ENCODE results near the gene NXF1. TPM values are rescaled to one million over a fixed set of nuclear protein-coding genes. Genes with fewer than 3 reads are reported as not detected.
A peak's percentile ranks its signal among the peaks of the same experiment; 100 is the strongest.
"Not testable (repeated sequence)": the region's sequence is repeated elsewhere in the genome, so short reads cannot be mapped to it uniquely, and the experiment has no call there.

NXF1 gene
- total RNA-seq, 1 donor from 2014 or later: 63.2 TPM

- no peak for DNase-seq (ENCODE audit: extremely low read depth, low read depth, low spot score)
These were observed 16.2 kb downstream of the NXF1 start for GRCh38 chr11:62788991-62789390.

DNA sequence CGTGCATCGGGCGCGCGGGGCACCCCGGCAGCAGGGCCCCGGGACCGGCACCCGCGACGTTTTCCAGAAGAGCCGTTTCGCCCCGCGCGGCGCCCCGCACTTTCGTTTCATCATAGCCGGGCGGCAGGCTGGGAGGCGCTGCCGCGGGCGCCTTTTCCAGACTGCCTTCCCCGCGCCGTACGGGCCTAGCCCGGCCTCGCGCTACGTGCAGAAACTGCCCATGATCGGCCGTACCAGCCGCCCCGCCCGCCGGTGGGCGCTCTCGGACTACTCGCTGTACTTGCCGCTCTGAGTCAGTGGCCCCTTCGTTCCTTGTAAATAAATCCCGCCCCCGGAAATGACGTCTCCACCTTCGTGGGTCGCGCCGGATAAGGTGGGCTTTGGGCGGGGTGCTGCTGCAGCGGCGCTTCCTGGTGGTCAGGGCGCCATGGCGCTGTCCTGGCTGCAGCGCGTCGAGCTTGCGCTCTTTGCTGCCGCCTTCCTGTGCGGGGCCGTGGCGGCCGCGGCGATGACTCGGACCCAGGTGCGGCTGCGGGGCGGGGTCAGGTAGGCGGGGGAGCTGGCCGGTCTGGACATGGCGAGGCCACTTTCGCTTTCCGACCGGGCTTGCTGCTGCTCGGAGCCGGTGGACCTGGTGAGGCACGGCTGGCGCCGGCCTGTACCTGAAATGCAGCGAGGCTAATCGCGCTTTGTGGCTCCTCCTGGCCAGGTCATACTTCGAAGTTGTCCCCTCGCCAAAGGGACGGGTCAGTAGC is 18.1 kb downstream of the NXF1 start, which contains the start of gene TMEM179B:
TSS of gene TMEM179B (plus strand) at position 398 of the 755 bp plus-strand sequence. CDS start at position 428, 30 bp downstream.
- no peak for DNase-seq (ENCODE audit: extremely low read depth, low read depth, low spot score)

- DNase-seq (ENCODE audit: extremely low read depth, low read depth, low spot score): no peak
These were observed 18.8 kb downstream of the NXF1 start for GRCh38 chr11:62786318-62787004.

DNA sequence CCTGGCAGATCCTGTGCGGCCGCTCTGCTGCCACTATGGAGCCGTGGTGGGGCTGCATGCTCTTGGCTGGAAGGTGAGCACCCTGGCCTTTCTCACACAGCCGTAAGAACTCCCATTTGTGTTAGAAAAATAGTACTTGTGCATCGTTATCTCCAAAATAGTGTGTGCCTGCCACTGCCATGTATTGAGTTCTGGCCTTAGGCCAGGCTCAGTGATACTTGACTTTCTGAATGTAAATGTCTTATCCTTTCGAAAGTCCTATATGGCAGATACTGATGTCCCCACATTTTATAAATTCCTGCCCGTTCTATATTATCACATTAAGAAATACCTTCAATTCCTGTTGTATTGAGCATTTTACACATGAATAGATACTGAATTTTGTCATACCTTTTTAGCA is 22.5 kb downstream of the NXF1 start:
- DNase-seq (ENCODE audit: extremely low read depth, low read depth, low spot score): no peak

GRCh38 chr11:62778441-62778840 is 26.8 kb downstream of the NXF1 start:
- DNase-seq (ENCODE audit: extremely low read depth, low read depth, low spot score): no peak

DNA sequence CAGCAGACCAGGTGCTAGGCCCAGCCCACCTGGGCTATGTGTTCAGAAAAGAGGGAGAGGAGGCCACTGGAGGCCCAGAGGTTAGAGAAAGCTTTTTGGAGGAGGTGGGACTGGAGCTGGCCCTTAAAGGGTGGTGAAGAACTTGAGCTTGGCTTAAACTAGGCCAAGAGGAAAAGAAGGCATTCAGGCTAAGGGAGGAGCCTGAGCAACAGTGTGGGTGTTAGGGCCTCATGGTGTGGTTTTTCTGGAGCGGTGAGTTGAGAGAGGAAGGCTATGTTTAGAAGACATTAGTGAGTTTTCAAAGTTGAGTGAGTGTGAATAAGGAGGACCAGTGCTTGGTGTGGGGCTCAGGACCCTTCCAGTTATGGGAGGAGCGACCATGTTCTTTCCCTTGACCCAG is 27.9 kb downstream of the NXF1 start:
- DNase-seq (ENCODE audit: extremely low read depth, low read depth, low spot score): no peak

- DNase-seq (ENCODE audit: extremely low read depth, low read depth, low spot score): no peak
These were observed 29.6 kb downstream of the NXF1 start for GRCh38 chr11:62775646-62776045.

- no peak for DNase-seq (ENCODE audit: extremely low read depth, low read depth, low spot score)
These were observed 30.8 kb downstream of the NXF1 start for GRCh38 chr11:62774407-62774806.

DNA sequence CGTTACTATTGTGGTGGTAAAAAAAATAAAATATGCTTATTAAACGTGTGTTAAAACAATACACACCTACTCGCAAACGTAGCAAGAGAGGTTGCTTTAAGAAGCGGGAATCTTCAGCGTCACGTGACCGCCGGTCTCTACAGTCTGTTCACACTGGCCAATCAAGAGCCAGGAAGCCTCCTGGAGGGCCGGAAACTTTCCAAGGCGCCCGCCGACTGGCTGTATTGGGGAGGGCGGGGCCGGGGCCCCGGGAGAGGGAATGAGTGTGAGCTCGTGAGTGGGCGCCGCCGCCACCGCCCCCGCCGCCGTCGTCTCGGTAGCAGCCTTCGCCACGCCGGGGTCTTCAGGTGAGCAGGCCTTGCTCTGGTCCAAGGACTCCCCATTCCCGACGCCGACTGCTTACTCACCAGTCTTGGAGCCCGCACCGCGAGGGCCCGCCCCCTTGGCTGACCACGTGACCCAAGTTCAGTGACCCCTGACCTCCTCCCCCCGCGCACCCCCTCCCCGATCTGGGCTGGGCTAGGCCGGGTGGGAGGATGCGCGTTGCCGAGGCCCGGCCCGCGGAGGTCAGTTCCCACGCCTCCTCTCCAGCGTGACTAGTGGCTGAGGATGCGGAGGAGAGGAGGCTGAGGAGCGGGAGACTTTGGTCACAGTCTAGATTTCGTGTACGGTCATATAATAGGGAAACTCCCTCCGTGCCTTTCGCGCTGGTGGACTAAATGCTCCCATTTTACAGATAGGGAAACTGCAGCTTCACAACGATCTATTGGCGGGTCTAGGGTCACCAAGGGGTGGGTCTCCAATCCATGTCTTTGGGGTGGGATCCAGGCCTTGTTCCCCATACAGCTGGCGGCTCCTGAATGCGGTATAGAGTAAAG is 33.9 kb downstream of the NXF1 start, which contains the start of gene TAF6L:
TSS of gene TAF6L (plus strand) at position 253 of the 878 bp plus-strand sequence. CDS start 4,388 bp downstream, outside the sequence.
- peak; percentile 87 for DNase-seq (ENCODE audit: extremely low read depth, low read depth, low spot score)

DNA sequence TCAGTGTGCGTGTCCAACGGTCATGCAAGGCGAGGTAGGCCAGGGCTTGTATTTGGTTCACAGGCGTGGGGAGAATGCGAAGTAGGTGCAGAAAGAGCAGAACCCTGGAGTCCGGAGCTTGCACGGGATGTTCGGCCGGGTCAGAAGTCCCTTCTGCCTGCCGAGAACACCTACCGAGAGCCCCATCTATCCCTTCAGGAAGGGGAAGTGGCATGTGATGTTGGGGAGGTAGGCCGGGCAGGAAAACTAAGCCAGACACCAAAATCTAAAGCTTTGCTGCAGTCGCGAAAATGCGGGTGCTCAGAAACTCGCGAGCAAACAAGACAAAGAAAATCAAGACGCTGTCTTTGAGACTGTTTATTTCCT is 34.5 kb downstream of the NXF1 start:
- no peak for DNase-seq (ENCODE audit: extremely low read depth, low read depth, low spot score)

DNA sequence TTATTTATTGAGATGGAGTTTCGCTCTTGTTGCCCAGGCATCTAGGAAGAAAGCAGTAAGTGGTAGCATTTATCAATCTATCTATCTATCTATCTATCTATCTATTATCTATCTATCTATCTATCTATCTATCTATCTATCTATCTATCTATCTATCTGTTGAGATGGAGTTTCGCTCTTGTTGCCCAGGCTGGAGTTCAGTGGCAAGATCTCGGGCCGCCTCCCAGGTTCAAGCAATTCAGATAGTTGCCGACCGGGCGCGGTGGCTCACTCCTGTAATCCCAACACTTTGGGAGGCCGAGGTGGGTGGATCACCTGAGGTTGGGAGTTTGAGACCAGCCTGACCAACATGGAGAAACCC is 44.4 kb downstream of the NXF1 start:
- not testable (repeated sequence) for DNase-seq (ENCODE audit: extremely low read depth, low read depth, low spot score)

- no peak for DNase-seq (ENCODE audit: extremely low read depth, low read depth, low spot score)
These were observed 47.1 kb downstream of the NXF1 start for GRCh38 chr11:62757846-62758788.

- DNase-seq (ENCODE audit: extremely low read depth, low read depth, low spot score): no peak
These were observed 50.1 kb downstream of the NXF1 start for GRCh38 chr11:62755086-62755615.

- peak; percentile 96 for DNase-seq (ENCODE audit: extremely low read depth, low read depth, low spot score)
These were observed 51.3 kb downstream of the NXF1 start, which contains the start of gene ZBTB3 for GRCh38 chr11:62753736-62754603. ZBTB3 (minus strand) TSS chr11:62754160; CDS start chr11:62753664, 496 bp downstream.

- no peak for DNase-seq (ENCODE audit: extremely low read depth, low read depth, low spot score)
These were observed 52.1 kb downstream of the NXF1 start for GRCh38 chr11:62752994-62753735.

DNA sequence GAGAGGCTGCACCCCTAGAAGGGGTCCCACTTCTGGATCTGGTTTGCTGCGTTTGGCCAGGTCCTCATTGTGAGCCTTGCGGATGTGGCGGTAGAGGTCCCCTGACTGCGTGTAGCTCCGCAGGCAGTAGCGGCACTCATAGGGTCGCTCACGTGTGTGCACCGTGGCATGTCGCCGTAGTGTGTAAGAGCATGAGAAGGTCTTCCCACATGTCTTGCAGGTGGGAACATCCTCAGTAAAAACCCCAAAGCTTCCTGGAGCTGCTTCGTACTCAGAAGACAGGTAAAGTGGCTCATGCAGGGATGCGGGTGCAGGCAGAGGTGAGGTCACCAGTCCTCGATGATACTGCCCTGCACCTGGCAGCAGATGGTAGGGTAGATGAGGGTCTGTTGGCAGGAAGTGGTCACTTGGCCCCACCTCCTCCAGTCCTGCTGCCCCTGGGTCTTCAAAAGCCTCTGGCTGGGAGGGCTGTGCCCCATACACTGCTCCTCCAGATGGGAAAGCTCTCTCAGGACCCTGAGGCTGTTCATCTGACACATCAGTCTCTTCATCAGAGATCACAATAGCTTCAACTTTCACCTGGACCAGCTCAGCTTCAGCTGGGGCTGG is 53.0 kb downstream of the NXF1 start:
- DNase-seq (ENCODE audit: extremely low read depth, low read depth, low spot score): no peak

DNA sequence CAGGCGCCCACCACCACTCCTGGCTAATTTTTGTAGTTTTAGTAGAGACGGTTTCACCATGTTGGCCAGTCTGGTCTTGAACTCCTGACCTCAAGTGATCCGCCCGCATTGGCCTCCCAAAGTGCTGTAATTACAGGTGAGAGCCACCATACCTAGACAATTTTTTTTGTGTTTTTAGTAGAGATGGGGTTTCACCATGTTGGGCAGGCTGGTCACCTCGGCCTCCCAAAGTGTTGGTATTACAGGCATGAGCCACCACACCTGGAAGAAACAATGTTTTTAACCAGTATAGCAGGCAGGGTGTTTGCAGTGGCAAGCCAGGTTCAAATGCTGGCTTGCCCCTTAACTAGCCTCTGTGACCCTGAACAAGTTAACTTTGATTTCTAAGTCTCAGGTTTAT is 55.3 kb downstream of the NXF1 start:
- DNase-seq (ENCODE audit: extremely low read depth, low read depth, low spot score): not testable (repeated sequence)

Measured in glomerular endothelial cell (primary cell).